K562 (cell line): Measurements from ENCODE around the gene LYPLA2. TPM values are rescaled to one million over a fixed set of nuclear protein-coding genes. Genes with fewer than 3 reads are reported as not detected.

Experiments
- COPS2 ChIP-seq: fragments of 450-650 bp; conservative IDR thresholded peaks from 2 replicates; pipeline ENCODE4 v1.6.1; 2016; ENCODE audit warnings: mild to moderate bottlenecking, moderate library complexity
- ELF4 ChIP-seq: fragments of 450-650 bp; formaldehyde crosslinking; IDR thresholded peaks from 2 replicates; pipeline ENCODE4 v1.4.0; 2022; ENCODE audit warnings: missing genetic modification characterization
- PKNOX1 ChIP-seq: fragments of 450-650 bp; IDR thresholded peaks from 2 replicates; pipeline ENCODE4 v1.6.1; 2016
- RBM14 ChIP-seq: fragments of 200-400 bp; formaldehyde crosslinking; IDR thresholded peaks from 2 replicates; pipeline ENCODE4 v1.6.1; 2018; ENCODE audit warnings: low read depth, mild to moderate bottlenecking, low read length, moderate library complexity, borderline replicate concordance; ENCODE audit not compliant: insufficient read depth
- RREB1 ChIP-seq: fragments of 250-450 bp; sonication (Bioruptor Pico); IDR thresholded peaks from 2 replicates; pipeline ENCODE4 v1.4.0; 2020
- ZBTB11 ChIP-seq, 3 experiments: fragments of 200-800 bp in 1 of 3; fragments of 250-450 bp in 1 of 3; fragments of 450-650 bp in 1 of 3; sonication (Bioruptor Pico) in 1 of 3; sonication (Bioruptor generic) in 1 of 3; formaldehyde crosslinking in 1 of 3; IDR thresholded peaks; 2 replicates each; pipeline versions ENCODE4 v1.6.1 to v1.8.0; 2016 to 2022; ENCODE audit warnings: mild to moderate bottlenecking in 2 of 3, missing genetic modification characterization in 2 of 3, missing compliant biosample characterization in 1 of 3, moderate library complexity in 1 of 3
- ZBTB33 ChIP-seq: sonication (generic); formaldehyde crosslinking; IDR thresholded peaks from 2 replicates; pipeline ENCODE4 v1.8.1; 2023; ENCODE audit warnings: mild to moderate bottlenecking, missing genetic modification reagents
- ZBTB7A ChIP-seq: IDR thresholded peaks from 2 replicates; pipeline ENCODE4 v1.6.1; 2011; ENCODE audit warnings: low read depth, mild to moderate bottlenecking, low read length, moderate library complexity, borderline replicate concordance; ENCODE audit not compliant: control insufficient read depth
- ZNF695 ChIP-seq: fragments of 450-650 bp; formaldehyde crosslinking; IDR thresholded peaks from 2 replicates; pipeline ENCODE4 v1.4.0; 2020; ENCODE audit warnings: mild to moderate bottlenecking, moderate library complexity
- polyA plus RNA-seq, 8 experiments: library from polyadenylated mRNA; depleted of rRNA in 4 of 8; stranded (reverse) in 5 of 8; unstranded in 3 of 8; fragments of >200 nt; fragmentation: Nextera tagmentation in 2 of 8; fragmentation: Illumina TruSeq in 1 of 8; extraction: Ambion mirVana in 2 of 8; extraction: Trizol in 1 of 8; gene quantifications; 2 replicates each; pipeline versions ENCODE4 v1.2.1 to v1.2.3, GENCODE V29; 2011 to 2014; ENCODE audit warnings: inconsistent platforms in 1 of 8, missing spikeins in 1 of 8
- total RNA-seq, 7 experiments: library from RNA; depleted of rRNA in 6 of 7; stranded (reverse); fragments of >200 nt in 6 of 7; fragmentation: Illumina TruSeq in 2 of 7; extraction: Trizol in 2 of 7; gene quantifications; 2 replicates each; pipeline versions ENCODE4 v1.2.1 to v1.2.3, GENCODE V29; 2011 to 2021; ENCODE audit warnings: low replicate concordance in 1 of 7

LYPLA2 gene
- total and polyA plus RNA-seq, 9 of the 15 experiments (the other 6 are each of a cell fraction or from before 2014, with no cell fraction given) = 3.9 to 128 (median 60.1) TPM

- TF ChIP-seq RREB1 (CRISPR knock-in tag) (0 out of 2 replicates have a peak, but pooled peaks have one; percentile 40), ZBTB7A (no peak; the same call in 1 of the 2 replicates), PKNOX1 (no peak), COPS2 (no peak), ZBTB33 (CRISPR knock-in tag) (no peak), ZBTB11 (CRISPR knock-in tag; IDR thresholded peaks at IDR 0.05) (peak in 1 of 3 experiments; percentile 65; a peak in 1 of 6 replicates), ELF4 (CRISPR knock-in tag) (0 out of 2 replicates have a peak, but pooled peaks have one; percentile 40), ZNF695 (CRISPR knock-in tag) (no peak), RBM14 (no peak)
Observed at GRCh38 chr1:23799570-23800399, 8.8 kb downstream of the LYPLA2 start (continued).
